Left ventricle myocardium inferior (tissue), 1 donor: Measurements from ENCODE around the gene SCYGR1. TPM values are rescaled to one million over a fixed set of nuclear protein-coding genes. Genes with fewer than 3 reads are reported as not detected.

Source experiments
- DNase-seq: peaks from one replicate; pipeline ENCODE4 v3.0.0-alpha.2; 2020
- H3K27ac ChIP-seq: fragments of 200-600 bp; replicated peaks from 2 replicates; pipeline ENCODE4 v1.8.0; 2021
- H3K27me3 ChIP-seq: fragments of 200-600 bp; 2 replicates; pipeline ENCODE4 v1.8.0; 2021; ENCODE audit warnings: low read depth
- H3K36me3 ChIP-seq: fragments of 200-600 bp; 2 replicates; pipeline ENCODE4 v1.8.0; 2021
- H3K4me1 ChIP-seq: fragments of 200-600 bp; 2 replicates; pipeline ENCODE4 v1.8.0; 2021
- H3K4me3 ChIP-seq: fragments of 200-600 bp; 2 replicates; pipeline ENCODE4 v1.8.0; 2021; ENCODE audit warnings: mild to moderate bottlenecking, moderate library complexity
- H3K9me3 ChIP-seq: fragments of 200-600 bp; replicated peaks from 2 replicates; pipeline ENCODE4 v1.8.0; 2021
- CTCF ChIP-seq: fragments of 200-600 bp; IDR thresholded peaks from 2 replicates; pipeline ENCODE4 v1.8.0; 2021; ENCODE audit warnings: antibody characterized with exemption, mild to moderate bottlenecking, borderline replicate concordance
- intact Hi-C: fragments of 100-400 bp; cut with micrococcal nuclease; formaldehyde crosslinking; loops from one replicate; pipeline ENCODE4 v1.11.0; 2022
- total RNA-seq: library from RNA; stranded (reverse); fragmentation: NEBNext Ultra II Directional; extraction: Animal tissue kit (Norgen Biotek cat#: 25700); gene quantifications from one replicate; pipeline ENCODE4 v1.2.1, GENCODE V29; 2021
- donor health status: DM: no; HTN: yes; CAD: no; lungs with severe emphysema.

SCYGR1 gene
- total RNA-seq, 1 donor from 2014 or later = not detected

GRCh38 chr2:227407591-227408151 lies 19.9 kb upstream of the SCYGR1 start:
- Histone ChIP-seq H3K9me3 (no peaks in the 10 kb centered on the region), H3K4me3 (no peak overlapping the region), H3K27ac (peak overlapping the region; percentile 84), H3K4me1 (peaks cover 15% of the 10 kb centered on the region), H3K27me3 (no peaks in the 10 kb centered on the region), H3K36me3 (no peaks in the 10 kb centered on the region)
- intact Hi-C loops = no loop called here
- no peak for TF ChIP-seq CTCF
- DNase-seq = peak; percentile 59

- peak; percentile 20 for DNase-seq
- Histone ChIP-seq H3K9me3 (no peaks in the 10 kb centered on the region), H3K4me3 (peak overlapping the region; percentile 14), H3K27ac (peak overlapping the region; percentile 84), H3K4me1 (peaks cover 15% of the 10 kb centered on the region), H3K36me3 (no peaks in the 10 kb centered on the region), H3K27me3 (peaks cover 4% of the 10 kb centered on the region)
- intact Hi-C loops = no loop called here
- TF ChIP-seq CTCF = peak; percentile 78
These were observed 18.7 kb upstream of the SCYGR1 start for GRCh38 chr2:227406177-227407031.

- no peak overlapping the region for H3K4me3 ChIP-seq
- intact Hi-C loops = loop anchor here (5.0 kb wide), 1 partner anchor 363 kb away; no protein-coding TSS in a partner anchor
- no peak for TF ChIP-seq CTCF
- DNase-seq = no peak
- no peak overlapping the region for H3K27ac ChIP-seq
- H3K27me3 ChIP-seq = peaks cover 5% of the 10 kb centered on the region
- no peaks in the 10 kb centered on the region for H3K9me3 ChIP-seq
- peaks cover 15% of the 10 kb centered on the region for H3K4me1 ChIP-seq
- no peaks in the 10 kb centered on the region for H3K36me3 ChIP-seq
These were observed 17.0 kb upstream of the SCYGR1 start for GRCh38 chr2:227404585-227405271.

GRCh38 chr2:227402959-227403358 lies 15.2 kb upstream of the SCYGR1 start:
- no peaks in the 10 kb centered on the region for H3K36me3 ChIP-seq
- TF ChIP-seq CTCF = no peak
- peaks cover 15% of the 10 kb centered on the region for H3K4me1 ChIP-seq
- peaks cover 5% of the 10 kb centered on the region for H3K27me3 ChIP-seq
- H3K9me3 ChIP-seq = no peaks in the 10 kb centered on the region
- DNase-seq = no peak
- intact Hi-C loops = loop anchor here (5.0 kb wide), 1 partner anchor 364 kb away; no protein-coding TSS in a partner anchor
- no peak overlapping the region for H3K27ac ChIP-seq
- no peak overlapping the region for H3K4me3 ChIP-seq

GRCh38 chr2:227402321-227402720 lies 14.6 kb upstream of the SCYGR1 start:
- TF ChIP-seq CTCF = no peak
- intact Hi-C loops = loop anchor here (5.0 kb wide), 1 partner anchor 365 kb away; no protein-coding TSS in a partner anchor
- no peak for DNase-seq

More at GRCh38 chr2:227402321-227402720, 14.6 kb upstream of the SCYGR1 start:
- Histone ChIP-seq H3K9me3 (no peaks in the 10 kb centered on the region), H3K4me3 (no peak overlapping the region), H3K27me3 (peaks cover 5% of the 10 kb centered on the region), H3K36me3 (no peaks in the 10 kb centered on the region), H3K4me1 (peaks cover 15% of the 10 kb centered on the region), H3K27ac (no peak overlapping the region)
